GM12801 (cell line): ENCODE measurements around the gene SLC9B1.

Experiments
- TF ChIP-seq, protein P1 (sequence below): IDR thresholded peaks from one replicate; pipeline ENCODE4 v1.5.1; 2011; ENCODE audit warnings: control low read depth; ENCODE audit not compliant: insufficient read length; ENCODE audit errors: extremely low read depth

The SLC9B1 gene

DNA sequence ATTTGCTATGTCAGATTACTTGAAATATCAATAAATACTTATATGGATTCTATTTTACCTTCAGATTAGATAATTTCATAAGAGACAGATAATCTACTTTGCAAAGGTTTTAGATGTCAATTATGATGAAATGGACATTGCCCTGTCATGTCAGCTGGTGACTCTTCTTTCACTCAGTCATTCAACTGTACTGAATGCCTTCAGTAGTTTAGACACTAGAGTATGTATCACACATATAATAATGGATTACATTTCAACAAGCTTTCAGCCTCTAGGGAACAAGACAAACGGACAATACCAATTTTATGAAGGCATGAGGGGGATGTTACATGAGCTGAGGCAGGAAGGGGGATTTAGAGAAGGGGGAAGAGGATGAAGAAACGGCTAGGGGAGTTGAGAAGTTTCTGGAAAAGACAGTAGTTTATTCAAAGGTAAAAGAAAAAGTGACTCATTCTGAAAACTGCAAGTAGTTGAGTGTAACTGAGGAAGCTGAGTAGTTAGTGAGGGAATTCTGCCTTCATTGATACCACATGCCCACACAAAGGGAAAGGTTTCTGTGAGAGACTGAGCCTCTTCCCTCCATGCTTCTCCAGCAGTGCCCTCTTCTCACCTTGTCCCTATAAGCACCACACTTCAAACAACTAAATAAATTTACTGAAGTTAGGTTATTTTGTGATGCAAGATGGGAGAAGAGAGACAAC is 31.4 kb upstream of the SLC9B1 start:
- TF ChIP-seq, protein P1, sequence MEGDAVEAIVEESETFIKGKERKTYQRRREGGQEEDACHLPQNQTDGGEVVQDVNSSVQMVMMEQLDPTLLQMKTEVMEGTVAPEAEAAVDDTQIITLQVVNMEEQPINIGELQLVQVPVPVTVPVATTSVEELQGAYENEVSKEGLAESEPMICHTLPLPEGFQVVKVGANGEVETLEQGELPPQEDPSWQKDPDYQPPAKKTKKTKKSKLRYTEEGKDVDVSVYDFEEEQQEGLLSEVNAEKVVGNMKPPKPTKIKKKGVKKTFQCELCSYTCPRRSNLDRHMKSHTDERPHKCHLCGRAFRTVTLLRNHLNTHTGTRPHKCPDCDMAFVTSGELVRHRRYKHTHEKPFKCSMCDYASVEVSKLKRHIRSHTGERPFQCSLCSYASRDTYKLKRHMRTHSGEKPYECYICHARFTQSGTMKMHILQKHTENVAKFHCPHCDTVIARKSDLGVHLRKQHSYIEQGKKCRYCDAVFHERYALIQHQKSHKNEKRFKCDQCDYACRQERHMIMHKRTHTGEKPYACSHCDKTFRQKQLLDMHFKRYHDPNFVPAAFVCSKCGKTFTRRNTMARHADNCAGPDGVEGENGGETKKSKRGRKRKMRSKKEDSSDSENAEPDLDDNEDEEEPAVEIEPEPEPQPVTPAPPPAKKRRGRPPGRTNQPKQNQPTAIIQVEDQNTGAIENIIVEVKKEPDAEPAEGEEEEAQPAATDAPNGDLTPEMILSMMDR = no peak

DNA sequence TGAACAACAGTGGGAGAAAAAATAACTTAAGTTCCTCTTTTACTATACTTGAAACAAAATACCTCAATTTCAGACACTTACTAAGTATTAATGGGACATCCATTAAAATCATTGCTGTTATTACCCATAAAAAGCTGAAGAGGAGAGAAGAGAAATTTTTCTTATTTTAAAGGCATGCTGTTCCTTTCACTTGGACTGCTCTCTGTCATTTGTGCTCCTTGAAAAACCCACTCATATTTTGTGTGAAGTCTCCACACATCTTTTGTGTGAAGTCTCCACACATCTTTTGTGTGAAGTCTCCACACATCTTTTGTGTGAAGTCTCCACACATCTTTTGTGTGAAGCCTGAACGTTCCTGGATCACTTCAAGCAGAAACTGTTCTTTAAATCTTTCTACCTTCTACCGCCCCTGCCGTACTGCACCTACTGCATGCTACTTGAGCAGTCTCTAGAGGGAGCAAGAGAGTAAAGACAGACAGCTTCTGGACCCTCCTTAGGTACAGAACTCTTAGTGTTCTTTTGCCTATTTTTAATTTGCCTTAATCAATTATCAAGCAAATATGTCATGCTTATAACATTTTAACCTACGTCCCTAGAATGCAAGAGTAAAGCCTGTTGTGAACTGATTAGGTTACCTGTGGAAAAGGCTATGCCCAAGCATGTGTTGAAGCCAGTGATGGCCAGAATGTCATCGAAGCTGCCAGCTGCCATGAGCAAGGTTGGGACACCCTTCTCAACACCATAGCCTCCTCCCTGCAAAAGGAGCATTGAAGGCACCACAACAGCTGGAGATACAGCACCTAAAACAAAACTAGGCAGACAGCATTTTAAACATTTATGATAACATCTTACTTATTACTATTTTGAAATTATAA is 27.1 kb upstream of the SLC9B1 start:
- TF ChIP-seq, protein P1 = no peak

- TF ChIP-seq, protein P1 = no peak
These were observed 24.7 kb upstream of the SLC9B1 start for GRCh38 chr4:103044183-103044582.

DNA sequence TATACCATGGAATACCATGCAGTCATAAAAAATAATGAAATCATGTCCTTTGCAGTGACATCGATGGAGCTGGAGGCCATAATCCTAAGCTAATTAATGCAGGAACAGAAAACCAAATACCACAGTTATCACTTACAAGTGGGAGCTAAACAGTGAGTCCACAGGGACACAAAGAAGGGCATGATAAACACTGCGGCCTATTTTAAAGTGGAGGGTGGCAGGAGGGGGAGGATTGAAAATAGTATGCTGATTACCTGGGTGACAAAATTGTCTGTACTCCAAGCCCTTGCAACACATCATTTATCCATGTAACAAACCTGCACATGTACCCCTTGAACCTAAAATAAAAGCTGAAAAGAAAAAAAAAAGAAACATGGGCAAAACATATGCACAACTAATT is 16.7 kb upstream of the SLC9B1 start:
- TF ChIP-seq, protein P1 = no peak

DNA sequence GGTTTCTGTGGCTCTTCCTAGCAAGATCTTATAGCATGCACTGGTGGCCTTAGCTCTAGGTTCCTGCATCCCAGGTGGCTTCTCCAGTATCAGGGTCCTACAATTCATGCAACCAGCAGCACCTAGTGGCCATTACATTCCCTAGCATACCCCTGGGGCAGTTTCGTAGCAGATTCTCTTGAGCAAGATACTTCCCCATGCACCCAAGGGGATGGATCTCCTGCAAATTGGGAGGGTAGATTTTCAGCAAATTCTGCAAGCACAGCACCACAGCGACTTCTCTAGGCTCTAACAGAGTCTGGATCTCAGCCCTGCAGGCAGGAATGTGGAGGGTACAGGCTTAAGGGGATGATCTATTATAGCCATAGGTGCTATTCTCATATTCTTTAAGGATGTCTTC is 13.1 kb upstream of the SLC9B1 start:
- TF ChIP-seq, protein P1 = no peak

DNA sequence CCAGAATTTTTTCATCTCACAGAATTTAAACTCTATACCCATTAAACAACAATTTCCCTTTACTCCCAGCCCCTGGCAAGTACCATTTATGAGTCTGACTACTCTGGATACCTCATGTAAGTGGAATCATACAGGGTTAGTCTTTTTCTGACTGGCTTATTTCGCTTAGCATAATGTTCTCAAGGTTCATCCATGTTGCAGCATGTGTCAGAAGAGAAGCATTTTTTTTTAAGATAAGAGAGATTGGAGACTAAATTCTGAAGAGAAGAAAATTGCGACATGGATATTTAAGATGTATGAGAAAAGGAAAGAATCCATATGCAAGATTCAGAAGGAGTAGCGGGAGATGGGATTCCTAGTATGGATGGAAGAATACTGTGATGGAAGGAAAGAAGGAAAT is 11.3 kb upstream of the SLC9B1 start:
- TF ChIP-seq, protein P1 = no peak

GRCh38 chr4:103029300-103029699 is 9.8 kb upstream of the SLC9B1 start:
- TF ChIP-seq, protein P1 = no peak
